GM21515 (cell line): ENCODE measurements around the gene EHMT2.
"Not testable (repeated sequence)": the region's sequence is repeated elsewhere in the genome, so short reads cannot be mapped to it uniquely, and the experiment has no call there.

Experiments
- ATAC-seq: cut with Tn5 transposase; IDR thresholded peaks from one replicate; pipeline ENCODE4 v1.9.1; 2021; ENCODE audit not compliant: unreplicated experiment

The EHMT2 gene

GRCh38 chr6:31897612-31898382 lies at the start of gene EHMT2:
TSS of gene EHMT2 (minus strand) at chr6:31897698. CDS start at chr6:31897677, 21 bp downstream.
- ATAC-seq, result peak; percentile 47

GRCh38 chr6:31947070-31947675 lies 49.7 kb upstream of the EHMT2 start:
- ATAC-seq, result no peak

DNA sequence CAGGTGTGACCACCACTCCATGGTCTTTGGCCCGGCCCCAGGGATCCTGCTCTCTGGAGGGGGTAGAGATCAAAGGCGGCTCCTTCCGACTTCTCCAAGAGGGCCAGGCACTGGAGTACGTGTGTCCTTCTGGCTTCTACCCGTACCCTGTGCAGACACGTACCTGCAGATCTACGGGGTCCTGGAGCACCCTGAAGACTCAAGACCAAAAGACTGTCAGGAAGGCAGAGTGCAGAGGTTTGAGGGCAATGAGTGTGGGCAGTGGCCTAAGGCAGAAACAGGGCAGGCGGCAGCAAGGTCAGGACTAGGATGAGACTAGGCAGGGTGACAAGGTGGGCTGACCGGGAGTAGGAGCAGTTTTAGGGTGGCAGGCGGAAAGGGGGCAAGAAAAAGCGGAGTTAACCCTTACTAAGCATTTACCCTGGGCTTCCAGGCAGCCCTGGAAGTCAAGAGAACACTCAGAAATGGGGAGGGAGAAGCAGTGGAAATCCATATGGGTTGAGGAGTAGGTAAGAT lies 48.9 kb upstream of the EHMT2 start:
- no peak for ATAC-seq

- ATAC-seq, result no peak
Observed at GRCh38 chr6:31945507-31946369, 48.2 kb upstream of the EHMT2 start, which contains the start of gene CFB. TSS of gene CFB (plus strand) at chr6:31946095. CDS start at chr6:31946222, 127 bp downstream.

- ATAC-seq, result no peak
Observed at GRCh38 chr6:31945154-31945506, 47.6 kb upstream of the EHMT2 start.

DNA sequence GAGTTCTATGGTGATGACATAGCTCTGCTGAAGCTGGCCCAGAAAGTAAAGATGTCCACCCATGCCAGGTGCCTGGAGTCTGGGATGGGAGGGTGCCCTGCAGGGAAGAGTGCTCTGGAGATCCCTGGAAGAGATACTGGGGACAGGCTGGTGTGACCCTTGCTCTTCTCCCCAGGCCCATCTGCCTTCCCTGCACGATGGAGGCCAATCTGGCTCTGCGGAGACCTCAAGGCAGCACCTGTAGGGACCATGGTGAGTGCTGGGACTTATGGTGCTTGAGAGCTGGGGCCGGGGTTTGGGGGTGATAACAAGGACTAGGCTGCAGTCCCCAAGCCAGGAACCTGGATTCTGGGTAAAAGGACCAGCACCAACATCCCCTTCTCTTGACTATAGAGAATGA lies 46.2 kb upstream of the EHMT2 start:
- no peak for ATAC-seq

- ATAC-seq, result no peak
Observed at GRCh38 chr6:31940256-31940664, 42.8 kb upstream of the EHMT2 start.

DNA sequence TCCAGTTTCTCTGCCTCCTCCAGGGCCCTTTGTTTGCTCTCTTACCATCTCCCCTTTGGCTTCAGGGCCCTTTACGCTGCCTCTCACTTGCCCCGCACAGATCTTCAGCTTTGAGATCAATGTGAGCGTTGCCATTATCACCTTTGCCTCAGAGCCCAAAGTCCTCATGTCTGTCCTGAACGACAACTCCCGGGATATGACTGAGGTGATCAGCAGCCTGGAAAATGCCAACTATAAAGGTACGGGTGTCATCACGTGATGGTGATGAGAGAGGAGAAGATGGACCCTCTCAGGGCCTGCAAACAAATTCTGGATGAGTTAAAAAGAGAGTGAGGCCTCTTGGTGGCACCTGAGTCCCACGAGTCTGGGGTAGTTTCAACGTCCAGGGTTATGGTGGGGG lies 38.3 kb upstream of the EHMT2 start:
- no peak for ATAC-seq

DNA sequence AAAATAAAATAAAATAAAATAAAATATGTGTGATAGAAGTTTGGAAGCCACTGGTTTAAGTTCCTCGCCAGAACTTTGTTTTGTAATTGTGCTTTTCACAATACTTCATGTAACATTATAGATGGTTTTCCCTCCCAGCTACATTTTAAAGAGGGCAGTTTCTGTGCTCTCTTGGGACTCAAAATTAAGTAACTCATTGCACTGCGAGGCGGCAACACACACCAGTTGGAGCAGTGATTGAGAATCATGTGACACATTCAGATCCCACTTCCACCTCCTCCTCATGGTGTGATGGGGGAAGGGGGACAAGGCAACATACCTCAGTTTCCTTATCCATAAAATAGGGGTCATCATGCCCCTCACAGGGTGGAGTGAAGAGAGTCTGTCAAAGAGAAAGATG lies 37.5 kb upstream of the EHMT2 start:
- ATAC-seq, result no peak

GRCh38 chr6:31933537-31933936 lies 36.0 kb upstream of the EHMT2 start:
- no peak for ATAC-seq

GRCh38 chr6:31932137-31932536 lies 34.6 kb upstream of the EHMT2 start:
- not testable (repeated sequence) for ATAC-seq

GRCh38 chr6:31930962-31931361 lies 33.5 kb upstream of the EHMT2 start:
- no peak for ATAC-seq

DNA sequence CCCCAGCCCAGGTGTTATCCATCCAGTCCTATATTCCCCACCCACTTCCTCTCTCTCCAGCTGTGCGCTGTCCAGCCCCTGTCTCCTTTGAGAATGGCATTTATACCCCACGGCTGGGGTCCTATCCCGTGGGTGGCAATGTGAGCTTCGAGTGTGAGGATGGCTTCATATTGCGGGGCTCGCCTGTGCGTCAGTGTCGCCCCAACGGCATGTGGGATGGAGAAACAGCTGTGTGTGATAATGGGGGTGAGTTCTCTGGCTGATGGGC lies 31.1 kb upstream of the EHMT2 start:
- ATAC-seq, result no peak

- no peak for ATAC-seq
Observed at GRCh38 chr6:31927863-31928671, 30.6 kb upstream of the EHMT2 start.

DNA sequence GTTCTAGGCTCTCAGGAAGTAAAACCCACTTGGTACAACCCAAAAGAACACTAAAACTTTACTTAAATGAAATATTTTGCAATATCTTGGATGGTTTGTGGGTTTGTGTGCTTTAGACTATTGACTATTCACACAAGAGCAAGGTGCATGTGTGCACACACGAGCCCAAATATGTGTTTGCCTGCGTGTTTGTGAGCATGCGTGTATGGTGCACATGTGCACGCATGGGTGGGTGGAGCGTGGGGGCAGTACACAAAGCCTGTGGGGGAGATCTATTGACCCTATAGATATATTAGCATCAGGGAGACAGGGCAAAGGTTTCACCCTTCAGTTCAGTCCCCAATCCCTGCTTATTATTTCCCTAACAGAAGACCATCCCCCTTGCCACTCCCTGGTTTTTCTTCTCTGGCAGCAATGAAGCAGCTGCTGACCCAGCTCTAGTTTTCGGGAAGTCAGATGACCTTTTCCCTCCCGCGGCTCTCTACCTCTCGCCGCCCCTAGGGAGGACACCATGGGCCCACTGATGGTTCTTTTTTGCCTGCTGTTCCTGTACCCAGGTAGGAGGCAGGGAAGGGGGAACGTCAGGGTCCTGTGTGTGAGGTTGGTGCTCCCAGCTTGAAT lies 29.9 kb upstream of the EHMT2 start, which contains the start of gene C2:
Gene C2, plus strand, starts transcription at position 476 of the 621 bp plus-strand sequence. Its CDS starts 36 bp downstream, at position 512.
- no peak for ATAC-seq

DNA sequence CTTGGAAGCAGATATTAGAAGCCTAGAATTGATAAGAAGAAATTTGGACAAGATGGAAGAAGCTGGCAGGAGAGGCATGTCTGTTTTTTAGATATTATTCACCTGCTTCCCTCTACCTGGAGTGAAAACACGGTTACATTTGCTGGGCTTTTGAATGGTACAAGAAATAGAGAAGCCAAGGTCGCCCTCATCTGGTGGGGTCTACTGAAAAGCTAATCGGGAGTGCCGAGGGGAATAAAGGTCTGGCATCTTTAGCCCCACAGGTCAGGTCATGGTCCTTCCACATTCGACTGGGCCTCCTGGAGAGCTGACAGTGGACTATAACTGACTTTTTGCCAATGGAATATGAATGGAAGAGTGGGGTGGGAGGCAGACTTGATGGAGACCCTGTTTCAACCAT lies 25.4 kb upstream of the EHMT2 start:
- ATAC-seq, result no peak

DNA sequence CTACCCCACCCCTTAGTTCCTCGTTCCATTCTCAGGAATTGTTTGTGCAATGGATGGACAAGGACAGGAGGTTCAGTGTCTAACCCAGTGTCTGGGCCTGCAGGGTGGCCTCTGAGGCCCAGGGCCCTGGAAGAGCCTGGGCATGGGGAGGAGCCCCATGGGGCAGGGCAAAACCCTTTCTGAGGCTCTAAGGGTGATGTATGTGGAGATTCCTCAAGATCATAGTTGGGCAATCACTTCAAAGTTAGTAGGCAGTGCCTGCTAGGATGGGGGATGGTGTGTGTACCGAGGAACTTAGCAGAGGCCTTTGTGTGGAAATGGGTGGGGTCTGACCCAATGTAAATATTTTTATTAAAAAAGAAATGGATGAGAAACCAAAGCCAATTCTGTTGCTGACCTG lies 23.3 kb upstream of the EHMT2 start:
- no peak for ATAC-seq

- no peak for ATAC-seq
Observed at GRCh38 chr6:31919624-31920303, 22.3 kb upstream of the EHMT2 start.

DNA sequence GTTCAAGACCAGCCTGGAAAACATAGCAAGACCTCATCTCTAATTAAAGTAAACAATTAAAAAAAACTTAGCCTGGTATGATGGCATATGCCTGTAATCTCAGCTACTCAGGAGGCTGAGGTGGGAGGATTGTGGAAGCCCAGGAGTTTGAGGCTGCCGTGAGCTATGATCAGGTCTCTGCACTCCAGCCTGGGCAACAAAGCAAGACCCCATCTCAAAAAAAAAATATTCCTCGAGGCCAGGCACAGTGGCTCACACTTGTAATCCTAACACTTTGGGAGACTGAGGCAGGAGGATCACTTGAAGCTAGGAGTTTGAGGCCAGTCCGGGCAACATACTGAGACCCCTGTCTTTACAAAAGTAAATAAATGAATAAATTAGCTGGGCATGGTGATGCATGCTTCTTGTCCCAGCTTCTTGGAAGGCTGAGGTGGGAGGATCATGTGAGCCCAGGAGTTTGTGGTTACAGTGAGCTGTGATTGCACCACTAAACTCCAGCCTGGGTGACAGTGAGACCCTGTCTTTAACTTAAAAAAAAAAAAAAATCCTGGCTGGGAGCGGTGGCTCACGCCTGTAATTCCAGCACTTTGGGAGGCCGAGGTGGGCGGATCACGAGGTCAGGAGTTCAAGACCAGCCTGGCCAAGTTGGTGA lies 20.7 kb upstream of the EHMT2 start:
- no peak for ATAC-seq
